KOPT-K1 (cell line): ENCODE measurements around the gene IRAK3.

Source experiments
- H3K27ac ChIP-seq: fragments of 200-600 bp; sonication (generic); 2 replicates; pipeline ENCODE4 v1.5.1; 2016; ENCODE audit warnings: antibody characterized with exemption, mild to moderate bottlenecking, low read depth, low read length; ENCODE audit not compliant: poor library complexity, severe bottlenecking
- H3K36me3 ChIP-seq: fragments of 200-600 bp; sonication (generic); 2 replicates; pipeline ENCODE4 v1.5.1; 2017; ENCODE audit warnings: antibody characterized with exemption, mild to moderate bottlenecking, low read length, moderate library complexity; ENCODE audit not compliant: insufficient read depth
- H3K9me3 ChIP-seq: fragments of 200-600 bp; sonication (generic); 2 replicates; pipeline ENCODE4 v1.5.1; 2017; ENCODE audit warnings: antibody characterized with exemption, low read length, mild to moderate bottlenecking; ENCODE audit not compliant: insufficient read depth, poor library complexity, severe bottlenecking

The IRAK3 gene

GRCh38 chr12:66188584-66189485 lies at the start of gene IRAK3:
Gene IRAK3 (plus strand): TSS chr12:66189214. CDS start chr12:66189300, 86 bp downstream.
- Histone ChIP-seq H3K27ac (no peak within 1 kb of the TSS), H3K36me3 (no peaks in the 10 kb centered on the region), H3K9me3 (no peaks in the 10 kb centered on the region)

- Histone ChIP-seq H3K36me3 (peaks cover 77% of the 10 kb centered on the region), H3K9me3 (peaks cover 25% of the 10 kb centered on the region), H3K27ac (no peak overlapping the region)
These were observed 49.7 kb upstream of the IRAK3 start for GRCh38 chr12:66139328-66139727.

GRCh38 chr12:66140731-66141130 lies 48.3 kb upstream of the IRAK3 start:
- peaks cover 84% of the 10 kb centered on the region for H3K36me3 ChIP-seq

GRCh38 chr12:66141299-66141698 lies 47.7 kb upstream of the IRAK3 start:
- peaks cover 83% of the 10 kb centered on the region for H3K36me3 ChIP-seq
- H3K27ac ChIP-seq, result no peak overlapping the region
- peaks cover 25% of the 10 kb centered on the region for H3K9me3 ChIP-seq

More at GRCh38 chr12:66140731-66141130, 48.3 kb upstream of the IRAK3 start:
- peaks cover 25% of the 10 kb centered on the region for H3K9me3 ChIP-seq
- no peak overlapping the region for H3K27ac ChIP-seq

- peaks cover 25% of the 10 kb centered on the region for H3K9me3 ChIP-seq
- H3K36me3 ChIP-seq, result peaks cover 76% of the 10 kb centered on the region
- no peak overlapping the region for H3K27ac ChIP-seq
These were observed 46.2 kb upstream of the IRAK3 start for GRCh38 chr12:66142826-66143225.

- peaks cover 76% of the 10 kb centered on the region for H3K36me3 ChIP-seq
- peaks cover 25% of the 10 kb centered on the region for H3K9me3 ChIP-seq
- no peak overlapping the region for H3K27ac ChIP-seq
These were observed 45.1 kb upstream of the IRAK3 start for GRCh38 chr12:66143868-66144267.

- peak overlapping the region; percentile 51 for H3K27ac ChIP-seq
- H3K9me3 ChIP-seq, result peaks cover 23% of the 10 kb centered on the region
- H3K36me3 ChIP-seq, result peaks cover 66% of the 10 kb centered on the region
These were observed 43.9 kb upstream of the IRAK3 start for GRCh38 chr12:66144791-66145754.

GRCh38 chr12:66149702-66150398 lies 39.2 kb upstream of the IRAK3 start:
- H3K27ac ChIP-seq, result no peak overlapping the region
- peaks cover 38% of the 10 kb centered on the region for H3K36me3 ChIP-seq
- no peaks in the 10 kb centered on the region for H3K9me3 ChIP-seq

- peaks cover 27% of the 10 kb centered on the region for H3K36me3 ChIP-seq
- no peak overlapping the region for H3K27ac ChIP-seq
- H3K9me3 ChIP-seq, result no peaks in the 10 kb centered on the region
These were observed 36.3 kb upstream of the IRAK3 start for GRCh38 chr12:66152732-66153131.

- Histone ChIP-seq H3K36me3 (peaks cover 27% of the 10 kb centered on the region), H3K27ac (no peak overlapping the region), H3K9me3 (no peaks in the 10 kb centered on the region)
These were observed 34.2 kb upstream of the IRAK3 start for GRCh38 chr12:66154776-66155175.

- H3K27ac ChIP-seq, result no peak overlapping the region
- H3K36me3 ChIP-seq, result peaks cover 18% of the 10 kb centered on the region; the same call in 1 of the 2 replicates
These were observed 32.4 kb upstream of the IRAK3 start for GRCh38 chr12:66156654-66157053.

GRCh38 chr12:66159123-66159522 lies 29.9 kb upstream of the IRAK3 start:
- peaks cover 2% of the 10 kb centered on the region for H3K9me3 ChIP-seq
- no peak overlapping the region for H3K27ac ChIP-seq
- H3K36me3 ChIP-seq, result peaks cover 18% of the 10 kb centered on the region; the same call in 1 of the 2 replicates

More at GRCh38 chr12:66156654-66157053, 32.4 kb upstream of the IRAK3 start:
- H3K9me3 ChIP-seq, result no peaks in the 10 kb centered on the region

- Histone ChIP-seq H3K27ac (no peak overlapping the region), H3K9me3 (peaks cover 18% of the 10 kb centered on the region), H3K36me3 (peaks cover 27% of the 10 kb centered on the region)
These were observed 28.3 kb upstream of the IRAK3 start for GRCh38 chr12:66160704-66161103.

GRCh38 chr12:66162701-66163100 lies 26.3 kb upstream of the IRAK3 start:
- Histone ChIP-seq H3K27ac (no peak overlapping the region), H3K9me3 (peaks cover 30% of the 10 kb centered on the region), H3K36me3 (peaks cover 46% of the 10 kb centered on the region)
